ENCODE measurements around the gene CCNE1. TPM values are rescaled to one million over a fixed set of nuclear protein-coding genes. Genes with fewer than 3 reads are reported as not detected.

CCNE1 gene
- polyA plus RNA-seq, 1 of the 3 experiments (the other 2 are of a cell fraction) = 8.9 TPM

Other genes with a start within 250 kb of the CCNE1 start
- 67.7 and 75.4 TPM in 2 replicates for gene POP4, start 205.7 kb upstream of the CCNE1 start, polyA plus RNA-seq (2012; rRNA removed)
- 3.9 TPM in 2 replicates for gene PLEKHF1, start 146.5 kb upstream of the CCNE1 start, polyA plus RNA-seq (2012; rRNA removed)
- gene C19orf12, start 96.7 kb upstream of the CCNE1 start, polyA plus RNA-seq (2012; rRNA removed) = 26.4 and 30.5 TPM in 2 replicates
- gene URI1, start 130.2 kb downstream of the CCNE1 start, polyA plus RNA-seq (2012; rRNA removed) = 32.4 and 36.9 TPM in 2 replicates